Thymus (tissue), 11 donors: ENCODE data around the gene FRMD8. TPM values are rescaled to one million over a fixed set of nuclear protein-coding genes. Genes with fewer than 3 reads are reported as not detected.

ENCODE experiments used
- DNase-seq, 9 donors: peaks; one replicate each; pipeline ENCODE4 v3.0.0-alpha.2; 2013; ENCODE audit warnings: low spot score in 9 of 9, low read depth in 6 of 9, missing footprints in 1 of 9
- H3K27ac ChIP-seq, 2 donors: one replicate each; pipeline ENCODE4 v1.5.1; 2013; ENCODE audit warnings: control low read depth in 1 of 2, low read depth in 1 of 2, low read length in 1 of 2, mild to moderate bottlenecking in 1 of 2, moderate library complexity in 1 of 2
- H3K27me3 ChIP-seq, 2 donors: one replicate each; pipeline ENCODE4 v1.5.1; 2013; ENCODE audit warnings: low read length in 1 of 2; ENCODE audit not compliant: control insufficient read depth in 2 of 2, insufficient read depth in 1 of 2
- H3K36me3 ChIP-seq, 2 donors: one replicate each; pipeline ENCODE4 v1.5.1; 2013; ENCODE audit warnings: low read length in 1 of 2, mild to moderate bottlenecking in 1 of 2, moderate library complexity in 1 of 2; ENCODE audit not compliant: control insufficient read depth in 2 of 2, insufficient read depth in 2 of 2
- H3K4me1 ChIP-seq, 2 donors: one replicate each; pipeline ENCODE4 v1.5.1; 2013; ENCODE audit warnings: low read length in 2 of 2; ENCODE audit not compliant: control insufficient read depth in 2 of 2, insufficient read depth in 2 of 2
- H3K4me3 ChIP-seq, 2 donors: one replicate each; pipeline ENCODE4 v1.5.1; 2013; ENCODE audit warnings: low read length in 2 of 2, control low read depth in 1 of 2, mild to moderate bottlenecking in 1 of 2
- H3K9me3 ChIP-seq, 2 donors: one replicate each; pipeline ENCODE4 v1.5.1; 2013; ENCODE audit warnings: low read length in 1 of 2, mild to moderate bottlenecking in 1 of 2; ENCODE audit not compliant: control insufficient read depth in 2 of 2, insufficient read depth in 1 of 2
- WGBS: extraction: QIAGEN DNeasy Blood & Tissue Kit; methylation state at CpG from one replicate; pipeline ENCODE4 v1.1.7; 2013; 5-methylcytosine and 5-hydroxymethylcytosine counted together
- polyA plus RNA-seq: library from polyadenylated mRNA; stranded (reverse); fragments of 200-250 nt; gene quantifications from one replicate; pipeline ENCODE4 v1.2.3, GENCODE V29; 2013
- total RNA-seq: library from RNA; stranded (reverse); fragments of 120-200 nt; gene quantifications from one replicate; pipeline ENCODE4 v1.2.4, GENCODE V29; 2013
- donor health status: healthy.

Gene FRMD8
- total and polyA plus RNA-seq, 2 donors = 15.2 to 21.4 TPM

GRCh38 chr11:65452806-65453490 lies 66.5 kb downstream of the FRMD8 start:
- no peak overlapping the region for H3K4me3 ChIP-seq
- H3K27me3 ChIP-seq = no peaks in the 10 kb centered on the region
- H3K4me1 ChIP-seq = peaks cover 0 to 22% of the 10 kb centered on the region in 2 donors
- H3K36me3 ChIP-seq = no peaks in the 10 kb centered on the region
- no peak overlapping the region for H3K27ac ChIP-seq
- no peak for DNase-seq
- WGBS = 94% methylated on average over 8 of the region's 8 CpGs
- H3K9me3 ChIP-seq = peaks cover 0 to 7% of the 10 kb centered on the region in 2 donors

DNA sequence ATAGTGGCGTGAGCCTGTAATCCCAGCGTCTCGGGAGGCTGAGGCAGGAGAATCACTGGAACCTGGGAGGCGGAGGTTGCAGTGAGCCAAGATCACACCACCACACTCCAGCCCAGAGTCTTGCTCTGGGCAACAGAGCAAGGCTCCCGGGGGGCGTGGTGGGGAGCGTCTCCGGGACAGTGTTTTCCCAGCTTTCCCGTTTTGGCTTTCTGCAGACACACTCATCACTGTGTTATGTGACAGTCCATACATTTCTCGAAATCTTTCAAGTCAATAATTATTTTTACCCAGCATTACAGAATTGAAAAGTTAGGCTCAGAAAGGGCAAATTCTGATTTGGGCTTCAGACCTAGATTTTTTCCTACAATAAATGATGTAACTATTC lies 67.9 kb downstream of the FRMD8 start:
- DNase-seq = no peak
- H3K36me3 ChIP-seq = no peaks in the 10 kb centered on the region
- 90% methylated on average over 10 of the region's 10 CpGs for WGBS
- no peaks in the 10 kb centered on the region for H3K27me3 ChIP-seq
- peak overlapping the region; percentile 52 to 71 for H3K4me3 ChIP-seq
- peak overlapping the region in 1 of 2 donors; percentile 15 for H3K27ac ChIP-seq
- peaks cover 0 to 7% of the 10 kb centered on the region in 2 donors for H3K9me3 ChIP-seq
- H3K4me1 ChIP-seq = peaks cover 0 to 13% of the 10 kb centered on the region in 2 donors

DNA sequence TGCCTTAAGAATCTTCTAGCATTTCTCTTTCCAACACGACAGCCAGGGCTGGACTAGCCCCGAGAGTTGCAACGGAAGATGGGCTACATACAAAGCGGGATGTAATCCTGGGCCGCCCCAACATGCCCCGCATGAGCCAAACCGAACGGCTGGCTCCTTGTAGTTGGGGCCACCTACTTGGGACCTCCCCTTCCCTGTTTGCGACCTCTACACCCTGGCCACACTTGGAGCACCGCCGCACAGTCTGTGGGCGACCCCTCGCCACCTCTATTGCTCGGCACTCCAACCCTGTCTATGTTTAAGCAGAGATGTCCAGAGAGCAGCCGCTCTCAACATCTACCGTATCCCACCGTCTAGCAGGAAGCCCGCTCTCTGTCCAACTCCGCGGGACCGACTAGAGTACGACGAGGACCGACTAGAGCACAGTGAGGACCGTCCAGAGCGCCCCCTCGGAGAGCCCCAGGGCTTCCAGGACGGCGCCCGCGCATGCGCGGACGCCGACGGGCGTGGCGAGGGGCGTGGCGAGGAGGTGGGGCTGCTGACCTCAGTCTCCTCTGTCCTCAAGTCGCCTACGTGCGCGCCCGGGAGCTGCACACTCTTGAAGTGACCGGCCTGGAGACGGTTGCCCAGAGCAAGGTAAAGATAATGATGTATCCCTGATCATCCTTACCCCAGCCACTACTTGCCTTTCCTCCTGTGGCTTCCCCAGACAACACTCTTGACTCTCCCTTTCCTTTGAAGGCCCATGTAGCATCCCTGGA lies 68.4 kb downstream of the FRMD8 start:
- H3K27ac ChIP-seq = peak overlapping the region; percentile 68 to 76
- H3K9me3 ChIP-seq = peaks cover 0 to 7% of the 10 kb centered on the region in 2 donors
- 3% methylated on average over 47 of the region's 47 CpGs for WGBS
- H3K4me1 ChIP-seq = peaks cover 0 to 13% of the 10 kb centered on the region in 2 donors
- no peaks in the 10 kb centered on the region for H3K27me3 ChIP-seq
- DNase-seq = peak in 7 of 9 donors; percentile 68 to 88 (median 81)
- no peaks in the 10 kb centered on the region for H3K36me3 ChIP-seq
- H3K4me3 ChIP-seq = peak overlapping the region; percentile 52 to 71

DNA sequence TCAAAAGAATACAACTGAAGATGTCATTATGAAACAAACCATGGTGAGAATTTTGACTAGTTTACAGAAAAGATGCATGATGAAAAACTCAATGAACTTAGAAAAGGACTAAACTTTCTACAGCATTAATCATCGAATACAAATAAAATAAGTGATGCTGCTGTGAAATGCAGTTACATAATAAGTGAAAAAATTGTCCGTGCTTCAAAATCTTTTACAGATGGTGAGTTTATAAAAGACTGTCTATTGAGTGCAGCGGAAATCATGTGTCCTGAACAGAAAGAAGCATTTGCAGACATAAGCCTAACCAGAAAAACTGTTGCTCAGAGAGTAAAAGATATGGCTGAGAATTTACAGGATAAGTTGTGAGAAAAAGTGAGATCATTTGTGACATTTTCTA lies 70.0 kb downstream of the FRMD8 start:
- 98% methylated on average over 3 of the region's 3 CpGs for WGBS
- H3K36me3 ChIP-seq = no peaks in the 10 kb centered on the region
- no peak overlapping the region for H3K27ac ChIP-seq
- no peaks in the 10 kb centered on the region for H3K9me3 ChIP-seq
- H3K4me3 ChIP-seq = no peak overlapping the region
- peaks cover 0 to 13% of the 10 kb centered on the region in 2 donors for H3K4me1 ChIP-seq
- no peaks in the 10 kb centered on the region for H3K27me3 ChIP-seq
- no peak for DNase-seq

DNA sequence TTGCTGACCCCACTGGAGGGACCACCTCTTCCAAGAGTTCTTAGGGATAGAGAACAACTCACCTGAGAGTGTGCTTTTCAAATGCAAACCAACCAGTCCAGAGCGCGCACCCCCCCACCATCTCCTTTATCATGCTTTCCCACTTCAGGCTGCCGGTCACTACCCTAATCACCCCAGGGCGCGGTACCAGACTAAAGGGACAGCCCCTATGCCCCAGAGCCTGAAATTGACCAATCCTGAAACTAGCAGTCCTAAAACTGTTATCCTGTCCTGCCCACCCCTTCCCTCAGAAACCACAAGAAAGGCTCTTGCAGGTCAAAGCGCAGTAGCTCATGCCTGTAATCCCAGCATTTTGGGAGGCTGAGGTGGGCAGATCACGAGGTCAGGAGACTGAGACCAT lies 73.1 kb downstream of the FRMD8 start:
- H3K27me3 ChIP-seq = no peaks in the 10 kb centered on the region
- no peaks in the 10 kb centered on the region for H3K9me3 ChIP-seq
- no peak overlapping the region for H3K27ac ChIP-seq
- H3K36me3 ChIP-seq = no peaks in the 10 kb centered on the region
- DNase-seq = no peak
- H3K4me1 ChIP-seq = peaks cover 0 to 9% of the 10 kb centered on the region in 2 donors
- no peak overlapping the region for H3K4me3 ChIP-seq
- 94% methylated on average over 7 of the region's 7 CpGs for WGBS

Other genes with a start within 250 kb of the FRMD8 start
- gene SPDYC, start 216.4 kb upstream of the FRMD8 start, total RNA-seq = not detected
- gene SPDYC, start 216.4 kb upstream of the FRMD8 start, polyA plus RNA-seq = 0.11 TPM
- gene CAPN1, start 204.7 kb upstream of the FRMD8 start, total RNA-seq = 31.9 TPM
- 104 TPM for gene CAPN1, start 204.7 kb upstream of the FRMD8 start, polyA plus RNA-seq
- 21.0 TPM for gene POLA2, start 124.7 kb upstream of the FRMD8 start, total RNA-seq
- 7.3 TPM for gene POLA2, start 124.7 kb upstream of the FRMD8 start, polyA plus RNA-seq
- 0.33 TPM for gene CDC42EP2, start 71.8 kb upstream of the FRMD8 start, total RNA-seq
- 3.2 TPM for gene CDC42EP2, start 71.8 kb upstream of the FRMD8 start, polyA plus RNA-seq
- gene DPF2, start 52.8 kb upstream of the FRMD8 start, total RNA-seq = 29.7 TPM
- 30.8 TPM for gene DPF2, start 52.8 kb upstream of the FRMD8 start, polyA plus RNA-seq
- gene TIGD3, start 31.9 kb upstream of the FRMD8 start, total RNA-seq = 1.0 TPM
- 1.9 TPM for gene TIGD3, start 31.9 kb upstream of the FRMD8 start, polyA plus RNA-seq
- gene SLC25A45, start 4.0 kb upstream of the FRMD8 start, total RNA-seq = 8.1 TPM
- gene SLC25A45, start 4.0 kb upstream of the FRMD8 start, polyA plus RNA-seq = 35.3 TPM
- 9.2 TPM for gene NEAT1, start 36.2 kb downstream of the FRMD8 start, total RNA-seq
- 3,325 TPM for gene NEAT1, start 36.2 kb downstream of the FRMD8 start, polyA plus RNA-seq
- 3,158 TPM for gene MALAT1, start 112.4 kb downstream of the FRMD8 start, total RNA-seq
- gene MALAT1, start 112.4 kb downstream of the FRMD8 start, polyA plus RNA-seq = 682 TPM
- gene SCYL1, start 138.4 kb downstream of the FRMD8 start, total RNA-seq = 41.0 TPM
- gene SCYL1, start 138.4 kb downstream of the FRMD8 start, polyA plus RNA-seq = 68.1 TPM
- gene LTBP3, start 171.7 kb downstream of the FRMD8 start, total RNA-seq = 13.3 TPM
- gene LTBP3, start 171.7 kb downstream of the FRMD8 start, polyA plus RNA-seq = 64.6 TPM
- 40.7 TPM for gene ZNRD2, start 183.8 kb downstream of the FRMD8 start, total RNA-seq
- gene ZNRD2, start 183.8 kb downstream of the FRMD8 start, polyA plus RNA-seq = 38.0 TPM
- gene FAM89B, start 185.9 kb downstream of the FRMD8 start, total RNA-seq = 47.2 TPM
- 62.2 TPM for gene FAM89B, start 185.9 kb downstream of the FRMD8 start, polyA plus RNA-seq
- gene EHBP1L1, start 189.4 kb downstream of the FRMD8 start, total RNA-seq = 19.9 TPM
- 66.5 TPM for gene EHBP1L1, start 189.4 kb downstream of the FRMD8 start, polyA plus RNA-seq
- 0.66 TPM for gene KCNK7, start 209.2 kb downstream of the FRMD8 start, total RNA-seq
- 3.8 TPM for gene KCNK7, start 209.2 kb downstream of the FRMD8 start, polyA plus RNA-seq
- 21.9 TPM for gene MAP3K11, start 227.6 kb downstream of the FRMD8 start, total RNA-seq
- 61.0 TPM for gene MAP3K11, start 227.6 kb downstream of the FRMD8 start, polyA plus RNA-seq
- gene PCNX3, start 229.1 kb downstream of the FRMD8 start, total RNA-seq = 7.4 TPM
- 23.4 TPM for gene PCNX3, start 229.1 kb downstream of the FRMD8 start, polyA plus RNA-seq